Ovary (tissue), 9 donors: ENCODE data around the gene TRAPPC2L. TPM values are rescaled to one million over a fixed set of nuclear protein-coding genes. Genes with fewer than 3 reads are reported as not detected.

Experiments used
- DNase-seq, 5 donors: peaks; one replicate each; pipeline ENCODE4 v3.0.0-alpha.2; 2019 to 2020
- H3K27ac ChIP-seq, 2 donors: fragments of 200-600 bp; one replicate each; pipeline versions ENCODE4 v1.5.1 to v1.8.0; 2019 to 2022
- H3K27me3 ChIP-seq: fragments of 200-600 bp; one replicate; pipeline ENCODE4 v1.8.0; 2022
- H3K36me3 ChIP-seq: fragments of 200-600 bp; sonication (generic); one replicate; pipeline ENCODE4 v1.5.1; 2019
- H3K4me1 ChIP-seq: one replicate; pipeline ENCODE4 v1.8.1; 2013; ENCODE audit warnings: mild to moderate bottlenecking, moderate library complexity; ENCODE audit not compliant: insufficient read depth
- H3K4me3 ChIP-seq: fragments of 200-600 bp; sonication (generic); one replicate; pipeline ENCODE4 v1.5.1; 2017
- H3K9me3 ChIP-seq, 2 donors: fragments of 200-600 bp in 1 of 2; sonication (generic) in 1 of 2; one replicate each; pipeline versions ENCODE4 v1.5.1 to v1.8.1; 2013 to 2019; ENCODE audit warnings: mild to moderate bottlenecking in 1 of 2, moderate library complexity in 1 of 2
- CTCF ChIP-seq, 3 donors: fragments of 450-650 bp in 2 of 3; fragments of 200-600 bp in 1 of 3; IDR thresholded peaks; one replicate each; pipeline versions ENCODE4 v1.5.1 to v1.8.0; 2016 to 2022; ENCODE audit warnings: antibody characterized with exemption in 3 of 3, mild to moderate bottlenecking in 1 of 3
- EP300 ChIP-seq: sonication (generic); formaldehyde crosslinking; IDR thresholded peaks from one replicate; pipeline ENCODE4 v1.6.1; 2017; ENCODE audit warnings: antibody characterized with exemption
- POLR2A ChIP-seq: fragments of 450-650 bp; IDR thresholded peaks from one replicate; pipeline ENCODE4 v1.6.1; 2017; ENCODE audit warnings: antibody characterized with exemption, mild to moderate bottlenecking, moderate library complexity
- WGBS, 3 donors: extraction: QIAGEN DNeasy Blood & Tissue Kit in 1 of 3; methylation state at CpG; one replicate each; pipeline versions ENCODE4 v1.1.5 to v1.1.7; 2013 to 2017; 5-methylcytosine and 5-hydroxymethylcytosine counted together
- intact Hi-C, 4 donors: fragments of 100-400 bp; cut with DNase I; formaldehyde crosslinking; loops; one replicate each; pipeline versions ENCODE4 v1.11.0 to v1.15.1; 2022 to 2023
- polyA plus RNA-seq, 2 donors: library from polyadenylated mRNA; stranded (reverse); fragments of 200-250 nt in 1 of 2; fragments of 350-450 nt in 1 of 2; fragmentation: Illumina TruSeq in 1 of 2; extraction: RNeasy Lipid Tissue Mini Kit (QIAGEN cat#74804) in 1 of 2; gene quantifications; one replicate each; pipeline ENCODE4 v1.2.3, GENCODE V29; 2013 to 2014
- total RNA-seq, 7 donors: library from RNA; depleted of rRNA in 2 of 7; stranded (reverse); fragments of >200 nt in 2 of 7; fragmentation: NEBNext Ultra II Directional in 3 of 7; extraction: Animal tissue kit (Norgen Biotek cat#: 25700) in 3 of 7; gene quantifications; one replicate each; pipeline versions ENCODE4 v1.1.0 to v1.2.4, GENCODE V29; 2016 to 2023
- donor health status: DM: no; HTN: no; CAD: no; lungs with moderate emphysema.
- donor health status: DM: no; HTN: no; CAD: no.
- donor health status: Bipolar disorder and iron deficiency.
- donor health status: DM: yes; HTN: yes; CAD: no.
- donor health status: DM: no; HTN: no; CAD: no.
- donor health status: DM: yes; HTN: yes; CAD: no.

Gene TRAPPC2L
- total and polyA plus RNA-seq, 9 donors = 37.2 to 101 (median 58.6) TPM

- 66 to 73% (median 67%) methylated on average over 13 of the region's 13 CpGs for WGBS, 3 donors
- intact Hi-C loops = loop anchor here in 1 of 4 donors (5.0 kb wide), 1 partner anchor 43 kb away; the partner anchor contains the start of genes GALNS and TRAPPC2L
Observed at GRCh38 chr16:88814144-88814502, 42.8 kb upstream of the TRAPPC2L start.

GRCh38 chr16:88815227-88815626 lies 41.7 kb upstream of the TRAPPC2L start:
- no peak for TF ChIP-seq EP300
- no peak for TF ChIP-seq CTCF (IDR thresholded peaks at IDR 0.05)
- no peak for TF ChIP-seq POLR2A
- no peak for DNase-seq
- H3K4me3 ChIP-seq = no peak overlapping the region
- intact Hi-C loops = loop anchor here in 1 of 4 donors (5.0 kb wide), 1 partner anchor 42 kb away; the partner anchor contains the start of genes GALNS and TRAPPC2L
- no peaks in the 10 kb centered on the region for H3K27me3 ChIP-seq
- H3K36me3 ChIP-seq = no peaks in the 10 kb centered on the region
- no peak overlapping the region for H3K27ac ChIP-seq
- no peaks in the 10 kb centered on the region for H3K9me3 ChIP-seq
- peaks cover 4% of the 10 kb centered on the region for H3K4me1 ChIP-seq
- WGBS, 3 donors = 71 to 77% (median 77%) methylated on average over 10 of the region's 10 CpGs

More at GRCh38 chr16:88814144-88814502, 42.8 kb upstream of the TRAPPC2L start:
- H3K27me3 ChIP-seq = no peaks in the 10 kb centered on the region
- no peaks in the 10 kb centered on the region for H3K36me3 ChIP-seq
- no peak for DNase-seq
- no peaks in the 10 kb centered on the region for H3K9me3 ChIP-seq
- H3K4me1 ChIP-seq = peaks cover 7% of the 10 kb centered on the region
- no peak overlapping the region for H3K4me3 ChIP-seq
- TF ChIP-seq CTCF (IDR thresholded peaks at IDR 0.05) (no peak), EP300 (no peak), POLR2A (no peak)
- H3K27ac ChIP-seq = no peak overlapping the region

- intact Hi-C loops = loop anchor here in 1 of 4 donors (5.0 kb wide), 1 partner anchor 41 kb away; the partner anchor contains the start of genes GALNS and TRAPPC2L
- no peaks in the 10 kb centered on the region for H3K27me3 ChIP-seq
- 50 to 54% (median 53%) methylated on average over 18 to 19 of the region's 19 CpGs for WGBS, 3 donors
- TF ChIP-seq EP300 (no peak), CTCF (IDR thresholded peaks at IDR 0.05) (peak in 2 of 3 donors; percentile 14 to 26), POLR2A (no peak)
- H3K27ac ChIP-seq = no peak overlapping the region
- H3K4me3 ChIP-seq = no peak overlapping the region
- H3K4me1 ChIP-seq = peaks cover 2% of the 10 kb centered on the region
- H3K9me3 ChIP-seq = no peaks in the 10 kb centered on the region
- DNase-seq = peak in 1 of 5 donors; percentile 53
- H3K36me3 ChIP-seq = no peaks in the 10 kb centered on the region
Observed at GRCh38 chr16:88815901-88816589, 40.9 kb upstream of the TRAPPC2L start.

- Histone ChIP-seq H3K4me3 (no peak overlapping the region), H3K27me3 (no peaks in the 10 kb centered on the region), H3K4me1 (peaks cover 2% of the 10 kb centered on the region), H3K27ac (no peak overlapping the region), H3K9me3 (no peaks in the 10 kb centered on the region), H3K36me3 (no peaks in the 10 kb centered on the region)
- intact Hi-C loops = loop anchor here in 1 of 4 donors (5.0 kb wide), 1 partner anchor 40 kb away; the partner anchor contains the start of genes GALNS and TRAPPC2L
- WGBS, 3 donors = 81 to 83% (median 81%) methylated on average over 38 to 41 of the region's 41 CpGs
- TF ChIP-seq POLR2A (no peak), EP300 (no peak), CTCF (IDR thresholded peaks at IDR 0.05) (no peak)
- no peak for DNase-seq
Observed at GRCh38 chr16:88816736-88817535, 40.0 kb upstream of the TRAPPC2L start.
